ENCODE measurements around the gene PTPRN2. TPM values are rescaled to one million over a fixed set of nuclear protein-coding genes. Genes with fewer than 3 reads are reported as not detected.

The PTPRN2 gene
- total RNA-seq, 4 donors from 2014 or later, result 14.9 to 34.3 (median 21.3) TPM

GRCh38 chr7:157795199-157795598 lies 792.4 kb downstream of the PTPRN2 start:
- H3K36me3 ChIP-seq, result no peaks in the 10 kb centered on the region
- no peaks in the 10 kb centered on the region for H3K27me3 ChIP-seq
- no peak overlapping the region for H3K27ac ChIP-seq
- no peaks in the 10 kb centered on the region for H3K9me3 ChIP-seq
- no peaks in the 10 kb centered on the region for H3K4me1 ChIP-seq
- DNase-seq, result no peak
- TF ChIP-seq POLR2A (IDR thresholded peaks at IDR 0.05), result no peak
- TF ChIP-seq, protein P1, sequence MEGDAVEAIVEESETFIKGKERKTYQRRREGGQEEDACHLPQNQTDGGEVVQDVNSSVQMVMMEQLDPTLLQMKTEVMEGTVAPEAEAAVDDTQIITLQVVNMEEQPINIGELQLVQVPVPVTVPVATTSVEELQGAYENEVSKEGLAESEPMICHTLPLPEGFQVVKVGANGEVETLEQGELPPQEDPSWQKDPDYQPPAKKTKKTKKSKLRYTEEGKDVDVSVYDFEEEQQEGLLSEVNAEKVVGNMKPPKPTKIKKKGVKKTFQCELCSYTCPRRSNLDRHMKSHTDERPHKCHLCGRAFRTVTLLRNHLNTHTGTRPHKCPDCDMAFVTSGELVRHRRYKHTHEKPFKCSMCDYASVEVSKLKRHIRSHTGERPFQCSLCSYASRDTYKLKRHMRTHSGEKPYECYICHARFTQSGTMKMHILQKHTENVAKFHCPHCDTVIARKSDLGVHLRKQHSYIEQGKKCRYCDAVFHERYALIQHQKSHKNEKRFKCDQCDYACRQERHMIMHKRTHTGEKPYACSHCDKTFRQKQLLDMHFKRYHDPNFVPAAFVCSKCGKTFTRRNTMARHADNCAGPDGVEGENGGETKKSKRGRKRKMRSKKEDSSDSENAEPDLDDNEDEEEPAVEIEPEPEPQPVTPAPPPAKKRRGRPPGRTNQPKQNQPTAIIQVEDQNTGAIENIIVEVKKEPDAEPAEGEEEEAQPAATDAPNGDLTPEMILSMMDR (IDR thresholded peaks at IDR 0.05), result no peak
- no peak overlapping the region for H3K4me3 ChIP-seq

DNA sequence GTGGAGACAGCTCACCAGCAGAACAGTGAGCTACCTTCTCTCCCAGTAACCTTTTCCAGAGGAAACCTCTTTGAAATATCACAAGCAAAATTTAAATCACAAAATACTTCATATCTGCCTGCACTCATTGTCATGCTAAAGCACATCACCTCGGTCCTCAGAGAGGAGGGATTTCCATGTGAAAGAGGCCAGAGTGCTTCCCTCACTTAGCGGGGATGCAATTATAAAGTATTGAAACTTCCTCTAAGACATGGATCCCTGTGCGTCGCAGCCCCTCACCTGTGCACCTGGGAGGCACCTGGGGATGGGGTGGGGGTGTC lies 792.9 kb downstream of the PTPRN2 start:
- no peak for DNase-seq
- Histone ChIP-seq H3K9me3 (no peaks in the 10 kb centered on the region), H3K4me1 (no peaks in the 10 kb centered on the region), H3K4me3 (no peak overlapping the region), H3K27ac (no peak overlapping the region), H3K27me3 (no peaks in the 10 kb centered on the region), H3K36me3 (no peaks in the 10 kb centered on the region)
- TF ChIP-seq, protein P1 (IDR thresholded peaks at IDR 0.05), result no peak
- no peak for TF ChIP-seq POLR2A (IDR thresholded peaks at IDR 0.05)

GRCh38 chr7:157793973-157794745 lies 793.5 kb downstream of the PTPRN2 start:
- no peak for TF ChIP-seq POLR2A (IDR thresholded peaks at IDR 0.05)
- H3K27me3 ChIP-seq, result no peaks in the 10 kb centered on the region

GRCh38 chr7:157793087-157793353 lies 794.6 kb downstream of the PTPRN2 start:
- no peaks in the 10 kb centered on the region for H3K9me3 ChIP-seq
- H3K4me1 ChIP-seq, result no peaks in the 10 kb centered on the region
- H3K27ac ChIP-seq, result no peak overlapping the region
- DNase-seq, result no peak
- TF ChIP-seq POLR2A (IDR thresholded peaks at IDR 0.05), result no peak
- TF ChIP-seq, protein P1 (IDR thresholded peaks at IDR 0.05), result no peak
- no peaks in the 10 kb centered on the region for H3K36me3 ChIP-seq
- no peak overlapping the region for H3K4me3 ChIP-seq
- no peaks in the 10 kb centered on the region for H3K27me3 ChIP-seq

More at GRCh38 chr7:157793973-157794745, 793.5 kb downstream of the PTPRN2 start:
- Histone ChIP-seq H3K4me3 (no peak overlapping the region), H3K4me1 (no peaks in the 10 kb centered on the region), H3K27ac (no peak overlapping the region), H3K36me3 (no peaks in the 10 kb centered on the region), H3K9me3 (no peaks in the 10 kb centered on the region)
- DNase-seq, result no peak

- no peaks in the 10 kb centered on the region for H3K4me1 ChIP-seq
- H3K27ac ChIP-seq, result no peak overlapping the region
- H3K36me3 ChIP-seq, result no peaks in the 10 kb centered on the region
- no peak overlapping the region for H3K4me3 ChIP-seq
- H3K9me3 ChIP-seq, result no peaks in the 10 kb centered on the region
- DNase-seq, result no peak
- H3K27me3 ChIP-seq, result no peaks in the 10 kb centered on the region
- no peak for TF ChIP-seq POLR2A (IDR thresholded peaks at IDR 0.05)
- TF ChIP-seq, protein P1 (IDR thresholded peaks at IDR 0.05), result no peak
These were observed 795.2 kb downstream of the PTPRN2 start for GRCh38 chr7:157792241-157793086.

DNA sequence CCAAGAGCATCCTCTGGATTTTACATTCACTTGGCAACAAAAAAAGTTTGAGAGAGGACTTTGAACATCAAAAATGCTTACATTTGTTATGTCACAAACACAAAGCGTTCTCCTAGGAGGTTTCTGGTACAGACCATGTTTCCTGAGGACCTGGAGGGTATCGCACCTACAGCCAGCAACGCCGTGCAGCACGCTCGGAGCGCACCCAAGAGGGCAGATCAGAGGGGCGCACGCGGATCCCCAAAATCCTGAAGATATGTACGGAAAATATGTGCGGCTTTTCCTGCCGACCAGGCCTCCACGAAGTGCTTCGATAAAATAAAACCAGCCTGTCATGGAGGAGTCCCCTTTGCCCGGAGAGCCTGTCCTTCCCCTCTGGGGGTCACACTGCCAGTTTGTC lies 796.0 kb downstream of the PTPRN2 start:
- no peak for DNase-seq
- Histone ChIP-seq H3K27me3 (no peaks in the 10 kb centered on the region), H3K9me3 (no peaks in the 10 kb centered on the region)

More for the DNA sequence above, 796.0 kb downstream of the PTPRN2 start:
- no peak overlapping the region for H3K27ac ChIP-seq
- TF ChIP-seq POLR2A (IDR thresholded peaks at IDR 0.05), result no peak
- TF ChIP-seq, protein P1 (IDR thresholded peaks at IDR 0.05), result no peak
- H3K36me3 ChIP-seq, result no peaks in the 10 kb centered on the region
- H3K4me3 ChIP-seq, result no peak overlapping the region
- no peaks in the 10 kb centered on the region for H3K4me1 ChIP-seq
